Sciatic nerve (tissue), 2 donors: ENCODE results near the gene GRIA4. TPM values are rescaled to one million over a fixed set of nuclear protein-coding genes. Genes with fewer than 3 reads are reported as not detected.

Source experiments
- ATAC-seq: fragments of 200-7000 bp; cut with Tn5 transposase; one replicate; pipeline ENCODE4 v1.9.1; 2020; ENCODE audit warnings: mild to moderate bottlenecking, moderate library complexity
- DNase-seq: peaks from one replicate; pipeline ENCODE4 v3.0.0-alpha.2; 2020; ENCODE audit warnings: low spot score
- intact Hi-C: fragments of 100-400 bp; cut with DNase I; formaldehyde crosslinking; loops from one replicate; pipeline ENCODE4 v1.14.2; 2022
- total RNA-seq: library from RNA; stranded (reverse); fragmentation: NEBNext Ultra II Directional; extraction: Animal tissue kit (Norgen Biotek cat#: 25700); gene quantifications from one replicate; pipeline ENCODE4 v1.2.1, GENCODE V29; 2021
- donor health status: DM: no; HTN: no; CAD: no.
- donor health status: DM: no; HTN: no; CAD: no.

GRIA4 gene
- total RNA-seq, 1 donor from 2014 or later = 0.45 TPM

DNA sequence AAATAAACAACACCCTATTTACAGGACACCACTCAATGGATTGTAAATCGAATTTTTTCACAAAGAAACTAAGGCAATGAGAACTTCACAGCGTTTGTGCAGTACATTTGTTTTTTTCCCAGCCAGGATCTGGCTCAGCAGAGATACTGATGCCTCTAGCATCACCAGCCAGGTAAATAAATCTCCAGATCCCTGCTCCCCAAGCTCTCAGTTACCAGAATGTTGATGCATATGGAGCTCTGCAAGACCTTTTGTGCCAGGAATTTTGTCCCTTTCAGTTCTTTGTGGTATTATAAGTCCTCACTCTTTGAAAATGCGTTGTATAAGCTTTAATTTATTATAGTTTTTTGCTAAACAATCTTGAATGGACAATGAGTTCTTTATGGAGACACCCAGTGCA is 274.6 kb downstream of the GRIA4 start:
- ATAC-seq = no peak
- intact Hi-C loops = no loop called here
- no peak for DNase-seq

- DNase-seq = no peak
- ATAC-seq = no peak
- intact Hi-C loops = no loop called here
Observed at GRCh38 chr11:105891685-105892084, 281.8 kb downstream of the GRIA4 start.

DNA sequence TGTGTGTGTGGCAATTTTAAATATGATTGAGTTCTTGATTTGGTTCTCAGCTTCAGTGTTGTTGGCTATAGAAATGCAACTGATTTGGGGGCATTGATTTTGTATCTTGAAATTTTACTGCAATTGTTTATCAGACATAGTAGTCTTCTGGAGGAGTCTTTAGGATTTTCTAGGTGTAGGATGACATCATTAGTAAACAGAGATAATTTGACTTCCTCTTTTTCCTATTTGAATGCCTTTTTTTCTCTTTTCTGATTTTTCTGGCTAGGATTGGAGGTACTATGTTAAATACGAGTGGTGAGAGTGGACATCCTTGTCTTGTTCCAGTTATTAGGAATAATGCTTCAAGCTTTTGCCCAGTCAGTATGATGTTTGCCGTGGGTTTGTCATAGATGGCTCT is 287.3 kb downstream of the GRIA4 start:
- intact Hi-C loops = no loop called here
- ATAC-seq (no peak), DNase-seq (no peak)

DNA sequence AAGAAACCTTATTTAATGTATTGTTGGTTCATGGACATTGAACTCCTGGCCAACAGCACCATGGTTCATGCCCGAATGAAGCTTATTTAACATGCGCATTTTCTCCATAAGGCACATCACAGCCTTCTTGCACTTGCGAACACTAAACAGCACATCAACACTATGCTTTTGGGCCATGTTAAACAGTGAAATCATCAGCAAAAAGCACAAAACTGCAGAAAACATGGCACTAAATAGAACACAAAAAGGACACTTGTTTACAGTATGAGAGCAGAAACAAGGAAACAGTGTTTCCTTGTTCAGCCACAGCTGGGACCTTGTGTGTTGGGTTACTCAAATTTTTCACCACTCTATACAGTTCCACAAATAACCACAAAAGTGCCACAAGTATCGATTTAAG is 289.9 kb downstream of the GRIA4 start:
- no peak for DNase-seq
- intact Hi-C loops = no loop called here
- peak; percentile 64 for ATAC-seq

- ATAC-seq = no peak
- DNase-seq = no peak
- intact Hi-C loops = no loop called here
Observed at GRCh38 chr11:105900515-105901035, 290.7 kb downstream of the GRIA4 start.

DNA sequence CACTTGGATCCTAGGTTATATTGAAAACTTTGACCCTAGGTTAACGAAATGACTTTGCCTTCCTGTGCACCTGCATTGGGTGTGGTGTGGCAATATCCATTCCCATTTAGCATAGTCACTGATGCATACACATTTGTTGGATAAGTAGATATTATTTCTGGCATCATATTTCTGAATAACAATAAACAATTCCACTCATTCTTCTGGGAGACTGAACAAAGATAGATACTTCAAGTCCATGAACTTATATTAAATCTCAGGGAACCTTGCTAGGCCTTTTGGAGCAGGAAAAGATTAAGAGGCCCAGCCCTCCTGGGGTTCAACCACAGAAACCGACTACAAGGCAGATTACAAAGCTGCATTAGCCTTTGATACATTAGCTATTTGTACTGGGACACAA is 293.2 kb downstream of the GRIA4 start:
- DNase-seq (no peak), ATAC-seq (no peak)
- intact Hi-C loops = no loop called here

- no peak for DNase-seq
- no peak for ATAC-seq
- intact Hi-C loops = no loop called here
Observed at GRCh38 chr11:105906517-105906916, 296.6 kb downstream of the GRIA4 start.

DNA sequence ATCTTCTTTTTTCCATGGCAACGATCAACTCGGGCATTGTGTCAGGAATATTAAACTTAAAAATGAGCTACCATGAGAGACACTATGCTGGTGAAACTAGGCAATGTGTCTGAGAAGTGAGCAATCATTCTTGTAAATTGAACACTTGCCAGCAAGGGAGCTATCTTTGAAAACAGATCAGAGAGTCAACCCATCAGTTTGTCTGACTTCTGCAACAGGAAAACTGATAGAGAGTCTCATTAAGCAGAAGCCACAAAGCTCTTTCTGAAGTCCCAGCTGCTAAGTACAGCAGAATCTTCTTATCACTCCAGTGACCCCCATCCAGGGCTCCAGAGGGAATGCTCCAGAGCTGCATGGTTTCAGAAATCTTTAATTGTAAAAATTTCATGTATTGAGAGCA is 297.4 kb downstream of the GRIA4 start:
- no peak for ATAC-seq
- no peak for DNase-seq
- intact Hi-C loops = no loop called here

DNA sequence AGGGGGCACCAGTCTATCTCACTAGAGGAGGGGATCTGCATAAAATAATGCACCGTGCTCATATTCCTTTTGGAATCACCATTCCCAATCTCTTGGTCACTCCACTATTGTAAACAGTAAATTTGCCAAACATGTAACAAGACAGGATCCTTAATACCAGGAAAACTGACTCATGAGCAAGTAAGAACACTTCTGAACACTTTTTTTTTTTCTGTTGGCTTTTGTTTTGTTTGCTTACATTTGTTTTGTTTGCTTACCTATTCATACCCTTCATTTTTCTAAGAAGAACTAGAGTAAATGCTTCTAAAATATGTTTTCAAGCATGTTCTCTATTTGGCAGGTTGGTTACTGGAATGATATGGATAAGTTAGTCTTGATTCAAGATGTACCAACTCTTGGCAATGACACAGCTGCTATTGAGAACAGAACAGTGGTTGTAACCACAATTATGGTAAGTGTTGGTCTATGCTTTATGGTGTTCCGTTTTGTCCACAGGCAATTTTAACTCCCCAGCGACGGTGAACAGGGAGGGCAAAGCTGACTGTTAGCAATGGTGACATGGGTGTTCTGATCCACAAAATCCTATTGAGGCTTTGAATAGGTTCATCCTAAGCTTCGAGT is 300.3 kb downstream of the GRIA4 start:
- DNase-seq = no peak
- intact Hi-C loops = no loop called here
- no peak for ATAC-seq

- intact Hi-C loops = no loop called here
- no peak for ATAC-seq
- no peak for DNase-seq
Observed at GRCh38 chr11:105911454-105911853, 301.6 kb downstream of the GRIA4 start.

GRCh38 chr11:105912666-105913065 is 302.8 kb downstream of the GRIA4 start:
- ATAC-seq (no peak), DNase-seq (no peak)
- intact Hi-C loops = no loop called here

DNA sequence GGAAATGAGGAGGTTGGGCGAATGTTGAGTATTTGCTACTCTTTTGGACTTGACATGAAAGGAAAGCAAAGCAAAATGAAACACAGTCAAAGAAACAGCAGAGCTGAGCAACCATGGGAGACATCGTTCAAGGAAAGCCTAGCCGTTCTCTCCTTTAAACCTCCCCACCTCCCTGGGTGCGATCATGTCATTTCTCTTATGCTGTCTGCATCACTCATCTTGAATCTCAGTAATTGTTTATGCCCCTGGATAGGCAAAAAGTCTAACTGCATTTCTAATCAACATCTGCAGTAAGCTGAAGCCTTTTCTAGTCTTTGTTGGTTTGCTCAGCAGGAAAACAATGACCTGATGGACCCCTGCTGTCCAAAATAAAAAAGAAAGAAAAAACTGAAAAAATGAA is 305.1 kb downstream of the GRIA4 start:
- intact Hi-C loops = no loop called here
- ATAC-seq = no peak
- no peak for DNase-seq

GRCh38 chr11:105918039-105918438 is 308.2 kb downstream of the GRIA4 start:
- no peak for DNase-seq
- intact Hi-C loops = no loop called here
- no peak for ATAC-seq

DNA sequence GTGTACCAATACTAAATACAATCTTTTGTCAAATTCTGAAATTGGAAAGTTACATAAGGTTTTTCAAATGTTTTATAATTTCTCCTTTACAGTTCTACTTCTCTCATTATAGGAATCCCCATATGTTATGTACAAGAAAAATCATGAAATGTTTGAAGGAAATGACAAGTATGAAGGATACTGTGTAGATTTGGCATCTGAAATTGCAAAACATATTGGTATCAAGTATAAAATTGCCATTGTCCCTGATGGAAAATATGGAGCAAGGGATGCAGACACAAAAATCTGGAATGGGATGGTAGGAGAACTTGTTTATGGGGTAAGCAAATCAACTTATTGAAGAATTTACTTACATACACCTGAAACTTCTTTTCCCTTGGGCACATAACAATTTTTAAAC is 308.7 kb downstream of the GRIA4 start:
- ATAC-seq (no peak), DNase-seq (no peak)
- intact Hi-C loops = no loop called here

GRCh38 chr11:105923252-105923651 is 313.4 kb downstream of the GRIA4 start:
- ATAC-seq (no peak), DNase-seq (no peak)
- intact Hi-C loops = no loop called here

GRCh38 chr11:105923807-105924206 is 313.9 kb downstream of the GRIA4 start:
- ATAC-seq = no peak
- no peak for DNase-seq
- intact Hi-C loops = no loop called here

GRCh38 chr11:105929084-105929955 is 319.4 kb downstream of the GRIA4 start:
- intact Hi-C loops = no loop called here
- ATAC-seq (no peak), DNase-seq (no peak)

GRCh38 chr11:105933695-105934094 is 323.8 kb downstream of the GRIA4 start:
- intact Hi-C loops = no loop called here
- ATAC-seq (no peak), DNase-seq (no peak)

- DNase-seq (no peak), ATAC-seq (no peak)
- intact Hi-C loops = no loop called here
Observed at GRCh38 chr11:105935791-105936190, 325.9 kb downstream of the GRIA4 start.

- no peak for ATAC-seq
- DNase-seq = no peak
- intact Hi-C loops = no loop called here
Observed at GRCh38 chr11:105937331-105937730, 327.5 kb downstream of the GRIA4 start.

DNA sequence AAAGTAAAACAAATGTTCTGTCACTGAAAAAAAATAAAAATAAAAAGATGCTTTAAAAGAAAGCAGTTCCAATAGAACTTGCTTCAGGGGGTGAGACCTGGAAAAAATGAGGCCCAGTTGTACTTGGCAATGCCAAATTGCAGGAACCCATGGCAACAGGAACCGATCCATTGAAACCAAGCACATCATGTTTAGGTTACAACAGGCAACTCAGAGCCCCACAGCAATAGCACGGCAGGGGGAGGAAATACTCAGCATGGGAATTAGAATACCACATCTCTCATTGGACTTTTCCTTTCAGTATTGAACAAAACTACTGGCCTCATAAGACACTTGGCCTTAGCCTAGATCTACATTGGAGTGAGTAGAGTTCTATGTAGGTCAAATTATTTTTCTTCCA is 327.9 kb downstream of the GRIA4 start:
- intact Hi-C loops = no loop called here
- no peak for DNase-seq
- ATAC-seq = no peak
